ENCODE results near the gene SLC44A1. TPM values are rescaled to one million over a fixed set of nuclear protein-coding genes. Genes with fewer than 3 reads are reported as not detected.

Gene SLC44A1
- total RNA-seq, 2 donors from 2014 or later: 10.7 to 19.5 TPM

GRCh38 chr9:105302728-105303127 is 58.3 kb downstream of the SLC44A1 start:
- TF ChIP-seq CTCF (IDR thresholded peaks at IDR 0.05): no peak
- Histone ChIP-seq H3K27ac (no peak overlapping the region), H3K27me3 (no peaks in the 10 kb centered on the region), H3K4me1 (no peaks in the 10 kb centered on the region), H3K36me3 (peaks cover 16% of the 10 kb centered on the region), H3K4me3 (no peak overlapping the region), H3K9me3 (no peaks in the 10 kb centered on the region)
- DNase-seq (ENCODE audit: low spot score): no peak

DNA sequence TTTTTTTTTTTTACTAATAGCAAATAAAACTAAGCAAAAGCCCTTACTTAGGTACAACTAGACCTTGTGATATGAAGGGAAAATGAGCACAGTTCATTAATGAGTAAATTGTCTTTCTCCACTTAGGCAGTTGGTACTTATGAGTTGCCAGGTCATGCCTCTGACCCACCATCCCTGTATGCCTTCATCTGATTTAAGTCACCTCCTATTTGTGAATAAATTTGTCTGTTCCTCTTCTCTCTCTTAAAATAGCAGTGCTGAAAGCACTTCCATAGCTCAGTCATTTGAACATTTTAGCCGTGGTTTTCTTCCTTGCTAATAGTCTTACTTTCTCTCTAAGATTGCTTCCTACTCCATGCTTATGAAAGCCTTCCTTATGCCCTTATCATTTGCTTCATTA is 61.4 kb downstream of the SLC44A1 start:
- no peak for DNase-seq (ENCODE audit: low spot score)
- H3K4me3 ChIP-seq: no peak overlapping the region
- no peaks in the 10 kb centered on the region for H3K36me3 ChIP-seq
- no peaks in the 10 kb centered on the region for H3K27me3 ChIP-seq
- no peaks in the 10 kb centered on the region for H3K9me3 ChIP-seq
- no peak for TF ChIP-seq CTCF (IDR thresholded peaks at IDR 0.05)
- H3K4me1 ChIP-seq: no peaks in the 10 kb centered on the region
- H3K27ac ChIP-seq: no peak overlapping the region

- no peaks in the 10 kb centered on the region for H3K9me3 ChIP-seq
- no peaks in the 10 kb centered on the region for H3K36me3 ChIP-seq
- DNase-seq (ENCODE audit: low spot score): no peak
- no peak for TF ChIP-seq CTCF (IDR thresholded peaks at IDR 0.05)
- H3K4me3 ChIP-seq: no peak overlapping the region
- no peaks in the 10 kb centered on the region for H3K27me3 ChIP-seq
- no peaks in the 10 kb centered on the region for H3K4me1 ChIP-seq
- no peak overlapping the region for H3K27ac ChIP-seq
Observed at GRCh38 chr9:105306351-105307140, 62.1 kb downstream of the SLC44A1 start.

- Histone ChIP-seq H3K4me3 (no peak overlapping the region), H3K4me1 (no peaks in the 10 kb centered on the region), H3K27ac (no peak overlapping the region), H3K36me3 (no peaks in the 10 kb centered on the region), H3K9me3 (no peaks in the 10 kb centered on the region), H3K27me3 (no peaks in the 10 kb centered on the region)
- TF ChIP-seq CTCF (IDR thresholded peaks at IDR 0.05): no peak
- no peak for DNase-seq (ENCODE audit: low spot score)
Observed at GRCh38 chr9:105307591-105308130, 63.2 kb downstream of the SLC44A1 start.

- no peak overlapping the region for H3K4me3 ChIP-seq
- no peaks in the 10 kb centered on the region for H3K27me3 ChIP-seq
- no peaks in the 10 kb centered on the region for H3K4me1 ChIP-seq
- DNase-seq (ENCODE audit: low spot score): no peak
- H3K27ac ChIP-seq: no peak overlapping the region
- H3K9me3 ChIP-seq: no peaks in the 10 kb centered on the region
- TF ChIP-seq CTCF (IDR thresholded peaks at IDR 0.05): no peak
- no peaks in the 10 kb centered on the region for H3K36me3 ChIP-seq
Observed at GRCh38 chr9:105308461-105309341, 64.2 kb downstream of the SLC44A1 start.
